Fibroblast of villous mesenchyme (primary cell): ENCODE results near the gene WNT3. TPM values are rescaled to one million over a fixed set of nuclear protein-coding genes. Genes with fewer than 3 reads are reported as not detected.
"Not testable (repeated sequence)": the region's sequence is repeated elsewhere in the genome, so short reads cannot be mapped to it uniquely, and the experiment has no call there.

ENCODE experiments used
- DNase-seq: peaks from one replicate; pipeline ENCODE4 v3.0.0-alpha.2; 2010; ENCODE audit warnings: low read depth
- H3K4me3 ChIP-seq: 2 replicates; pipeline ENCODE4 v1.5.1; 2011; ENCODE audit warnings: low read depth, mild to moderate bottlenecking, low read length
- total RNA-seq: library from RNA; depleted of rRNA; stranded (reverse); fragments of >200 nt; gene quantifications from 2 replicates; pipeline ENCODE4 v1.2.3, GENCODE V29; 2012
- TF ChIP-seq, protein P1 (sequence below): IDR thresholded peaks from 2 replicates; pipeline ENCODE4 v1.5.1; 2012; ENCODE audit warnings: low read depth, mild to moderate bottlenecking, low read length; ENCODE audit not compliant: insufficient read depth

WNT3 gene
- total RNA-seq, 1 donor: 2.2 TPM

DNA sequence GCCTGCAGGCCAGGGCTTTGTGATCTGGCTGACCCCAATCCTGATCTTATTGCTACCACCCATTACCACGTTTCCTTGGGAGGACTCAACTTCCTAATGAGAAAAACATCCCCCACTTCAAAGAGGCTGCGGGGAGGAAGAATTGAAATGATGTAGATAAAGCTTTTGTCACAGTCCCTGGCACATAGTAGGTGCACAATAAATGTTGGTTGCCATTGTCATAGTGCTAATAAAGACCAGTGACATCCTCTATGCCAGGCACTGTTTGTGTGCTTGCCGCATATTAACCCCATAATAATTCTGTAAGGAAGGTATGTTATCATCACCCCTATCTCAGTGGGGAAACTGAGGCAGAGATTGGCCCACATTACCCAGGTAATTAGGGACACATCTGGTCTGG is 22.4 kb downstream of the WNT3 start:
- H3K4me3 ChIP-seq: no peak overlapping the region
- TF ChIP-seq, protein P1, sequence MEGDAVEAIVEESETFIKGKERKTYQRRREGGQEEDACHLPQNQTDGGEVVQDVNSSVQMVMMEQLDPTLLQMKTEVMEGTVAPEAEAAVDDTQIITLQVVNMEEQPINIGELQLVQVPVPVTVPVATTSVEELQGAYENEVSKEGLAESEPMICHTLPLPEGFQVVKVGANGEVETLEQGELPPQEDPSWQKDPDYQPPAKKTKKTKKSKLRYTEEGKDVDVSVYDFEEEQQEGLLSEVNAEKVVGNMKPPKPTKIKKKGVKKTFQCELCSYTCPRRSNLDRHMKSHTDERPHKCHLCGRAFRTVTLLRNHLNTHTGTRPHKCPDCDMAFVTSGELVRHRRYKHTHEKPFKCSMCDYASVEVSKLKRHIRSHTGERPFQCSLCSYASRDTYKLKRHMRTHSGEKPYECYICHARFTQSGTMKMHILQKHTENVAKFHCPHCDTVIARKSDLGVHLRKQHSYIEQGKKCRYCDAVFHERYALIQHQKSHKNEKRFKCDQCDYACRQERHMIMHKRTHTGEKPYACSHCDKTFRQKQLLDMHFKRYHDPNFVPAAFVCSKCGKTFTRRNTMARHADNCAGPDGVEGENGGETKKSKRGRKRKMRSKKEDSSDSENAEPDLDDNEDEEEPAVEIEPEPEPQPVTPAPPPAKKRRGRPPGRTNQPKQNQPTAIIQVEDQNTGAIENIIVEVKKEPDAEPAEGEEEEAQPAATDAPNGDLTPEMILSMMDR: no peak
- no peak for DNase-seq

GRCh38 chr17:46795379-46795952 is 23.0 kb downstream of the WNT3 start:
- DNase-seq: peak; percentile 30
- no peak overlapping the region for H3K4me3 ChIP-seq
- TF ChIP-seq, protein P1: no peak

DNA sequence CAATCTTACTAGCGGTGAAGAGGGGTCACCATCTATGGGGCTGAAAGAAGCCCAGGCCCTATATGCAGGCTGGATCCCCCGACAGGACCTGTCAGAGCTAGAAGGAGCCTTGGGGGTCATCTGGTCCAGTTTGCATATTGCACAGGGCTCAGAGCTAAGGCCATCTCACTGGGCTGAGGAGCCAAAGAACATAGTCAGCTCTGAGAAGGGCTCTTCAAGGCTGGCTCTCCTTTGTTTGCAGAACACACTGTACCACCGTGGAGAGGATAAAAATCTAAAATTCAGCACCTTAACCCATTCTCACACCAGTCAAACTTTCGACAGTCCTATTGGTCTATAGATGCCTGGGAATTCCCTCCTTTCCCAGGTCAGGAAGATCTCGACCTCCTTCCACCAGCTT is 24.2 kb downstream of the WNT3 start:
- TF ChIP-seq, protein P1: no peak
- no peak overlapping the region for H3K4me3 ChIP-seq
- no peak for DNase-seq

DNA sequence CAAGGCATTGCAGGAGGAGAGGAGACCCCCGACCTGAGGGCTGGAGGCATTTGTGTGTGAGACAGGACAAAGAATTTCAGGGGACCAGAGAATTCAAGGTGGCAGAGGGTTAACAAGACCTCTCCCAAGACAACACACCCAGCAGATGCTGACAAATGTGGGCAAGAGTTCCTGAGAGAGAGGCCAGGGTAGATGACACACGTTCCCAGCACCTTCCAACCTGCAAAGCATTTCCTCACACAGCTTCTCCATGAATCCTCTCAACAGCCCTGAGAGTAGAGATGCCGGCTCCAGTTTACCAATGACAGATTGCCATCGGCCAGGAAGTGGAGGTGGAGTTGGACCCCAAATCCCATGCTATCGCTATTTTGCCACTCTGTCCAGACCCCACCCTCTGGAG is 25.0 kb downstream of the WNT3 start:
- no peak for DNase-seq
- TF ChIP-seq, protein P1: no peak
- no peak overlapping the region for H3K4me3 ChIP-seq

GRCh38 chr17:46793023-46793422 is 25.5 kb downstream of the WNT3 start:
- not testable (repeated sequence) for H3K4me3 ChIP-seq, DNase-seq

DNA sequence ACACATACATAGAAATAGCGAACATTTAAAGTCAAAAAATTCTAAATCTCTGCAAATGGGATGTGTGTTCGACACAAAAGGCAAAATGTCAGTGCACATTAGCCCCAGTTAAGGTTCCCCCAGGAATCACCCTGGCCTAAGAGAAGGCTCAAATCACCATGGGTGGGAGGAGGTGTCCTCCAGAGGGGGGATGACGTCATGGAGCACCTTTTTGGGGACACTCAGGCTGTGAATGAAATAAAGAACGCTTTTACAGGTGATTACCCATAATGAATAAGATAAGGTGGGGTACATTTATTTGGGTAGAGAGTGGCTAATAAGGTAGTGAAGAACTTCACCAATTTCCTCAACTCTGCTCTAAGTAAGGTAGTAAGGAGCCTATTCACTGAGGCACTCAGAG is 26.4 kb downstream of the WNT3 start:
- DNase-seq: no peak
- H3K4me3 ChIP-seq: no peak overlapping the region
- TF ChIP-seq, protein P1: no peak

- no peak for DNase-seq
- TF ChIP-seq, protein P1: no peak
- no peak overlapping the region for H3K4me3 ChIP-seq
These were observed 27.0 kb downstream of the WNT3 start for GRCh38 chr17:46791531-46791930.
